Loucy (cell line): ENCODE results near the gene IGSF6.

Source experiments
- EZH2phosphoT487 ChIP-seq: fragments of 200-600 bp; IDR thresholded peaks from 2 replicates; pipeline ENCODE4 v1.6.1; 2018; ENCODE audit warnings: antibody characterized with exemption, mild to moderate bottlenecking, moderate library complexity, borderline replicate concordance
- TF ChIP-seq, protein P1 (sequence below): fragments of 200-600 bp; sonication (generic); conservative IDR thresholded peaks from 2 replicates; pipeline ENCODE4 v1.5.1; 2014; ENCODE audit warnings: mild to moderate bottlenecking, antibody characterized with exemption, low read length

DNA sequence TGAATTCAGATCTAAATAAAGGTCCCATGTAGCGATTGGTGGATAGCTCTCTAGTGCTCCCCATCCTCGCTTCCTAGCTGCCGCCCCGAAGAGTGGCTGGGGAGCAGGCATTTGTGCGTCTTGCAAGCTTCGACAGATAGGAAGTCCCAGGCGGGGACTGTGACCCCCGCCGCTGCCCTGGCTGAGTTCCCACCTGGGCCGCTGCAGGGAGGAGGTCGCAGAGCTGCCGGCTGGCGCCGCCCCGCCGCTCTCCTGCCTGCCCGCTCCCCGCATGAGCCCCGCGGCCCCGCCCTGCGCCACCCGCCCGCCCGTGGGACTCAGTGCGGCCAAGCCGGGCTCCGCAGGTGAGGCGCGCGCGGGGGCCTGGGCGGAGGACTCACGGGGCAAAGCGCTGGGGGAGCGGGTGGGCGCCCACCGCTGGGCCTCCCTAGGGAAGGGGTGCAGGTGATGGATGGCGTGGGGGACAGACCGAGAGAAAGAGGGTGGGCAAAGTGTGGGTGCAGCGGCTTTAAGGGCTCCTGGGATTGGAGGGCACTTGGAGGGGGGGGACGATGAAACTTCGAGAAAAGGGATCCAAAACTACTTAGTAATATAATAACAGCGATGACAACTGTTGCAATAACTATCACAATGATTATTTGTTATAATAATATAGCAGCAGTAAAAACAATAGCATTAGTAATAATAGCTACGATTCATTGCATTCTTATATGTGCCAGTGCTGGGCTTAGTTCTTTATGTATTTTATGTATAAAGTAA, 11.7 kb upstream of the IGSF6 start, which contains the start of gene OTOA:
- TF ChIP-seq, protein P1, sequence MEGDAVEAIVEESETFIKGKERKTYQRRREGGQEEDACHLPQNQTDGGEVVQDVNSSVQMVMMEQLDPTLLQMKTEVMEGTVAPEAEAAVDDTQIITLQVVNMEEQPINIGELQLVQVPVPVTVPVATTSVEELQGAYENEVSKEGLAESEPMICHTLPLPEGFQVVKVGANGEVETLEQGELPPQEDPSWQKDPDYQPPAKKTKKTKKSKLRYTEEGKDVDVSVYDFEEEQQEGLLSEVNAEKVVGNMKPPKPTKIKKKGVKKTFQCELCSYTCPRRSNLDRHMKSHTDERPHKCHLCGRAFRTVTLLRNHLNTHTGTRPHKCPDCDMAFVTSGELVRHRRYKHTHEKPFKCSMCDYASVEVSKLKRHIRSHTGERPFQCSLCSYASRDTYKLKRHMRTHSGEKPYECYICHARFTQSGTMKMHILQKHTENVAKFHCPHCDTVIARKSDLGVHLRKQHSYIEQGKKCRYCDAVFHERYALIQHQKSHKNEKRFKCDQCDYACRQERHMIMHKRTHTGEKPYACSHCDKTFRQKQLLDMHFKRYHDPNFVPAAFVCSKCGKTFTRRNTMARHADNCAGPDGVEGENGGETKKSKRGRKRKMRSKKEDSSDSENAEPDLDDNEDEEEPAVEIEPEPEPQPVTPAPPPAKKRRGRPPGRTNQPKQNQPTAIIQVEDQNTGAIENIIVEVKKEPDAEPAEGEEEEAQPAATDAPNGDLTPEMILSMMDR = no peak
- no peak for TF ChIP-seq EZH2phosphoT487
